Ishikawa (cell line): Measurements from ENCODE around the gene SLC38A10.

Experiments used
- MAX ChIP-seq: IDR thresholded peaks from 2 replicates; pipeline ENCODE4 v1.6.1; 2012
- TEAD4 ChIP-seq: IDR thresholded peaks from 2 replicates; pipeline ENCODE4 v1.6.1; 2012

- TF ChIP-seq TEAD4 (no peak), MAX (no peak)
These were observed 86.5 kb downstream of the SLC38A10 start for GRCh38 chr17:81208651-81209050.
